ENCODE results near the gene DMXL1.

The DMXL1 gene

GRCh38 chr5:119083679-119084078 lies 12.8 kb downstream of the DMXL1 start:
- no peak for TF ChIP-seq CTCF (IDR thresholded peaks at IDR 0.05; ENCODE audit: insufficient read depth, low read depth, low read length, missing control alignments)
- DNase-seq (ENCODE audit: low read depth) = no peak

GRCh38 chr5:119088438-119088837 lies 17.6 kb downstream of the DMXL1 start:
- no peak overlapping the region for H3K4me3 ChIP-seq (ENCODE audit: low read length)
- DNase-seq (ENCODE audit: low read depth) = no peak
- TF ChIP-seq CTCF (IDR thresholded peaks at IDR 0.05; ENCODE audit: insufficient read depth, low read depth, low read length, missing control alignments) = no peak

More at GRCh38 chr5:119083679-119084078, 12.8 kb downstream of the DMXL1 start:
- H3K4me3 ChIP-seq (ENCODE audit: low read length) = no peak overlapping the region

- no peak for TF ChIP-seq CTCF (IDR thresholded peaks at IDR 0.05; ENCODE audit: insufficient read depth, low read depth, low read length, missing control alignments)
- H3K4me3 ChIP-seq (ENCODE audit: low read length) = no peak overlapping the region
- no peak for DNase-seq (ENCODE audit: low read depth)
These were observed 24.7 kb downstream of the DMXL1 start for GRCh38 chr5:119095611-119096010.

GRCh38 chr5:119105971-119106370 lies 35.1 kb downstream of the DMXL1 start:
- H3K4me3 ChIP-seq (ENCODE audit: low read length) = no peak overlapping the region
- no peak for TF ChIP-seq CTCF (IDR thresholded peaks at IDR 0.05; ENCODE audit: insufficient read depth, low read depth, low read length, missing control alignments)
- DNase-seq (ENCODE audit: low read depth) = no peak

- DNase-seq (ENCODE audit: low read depth) = no peak
- no peak overlapping the region for H3K4me3 ChIP-seq (ENCODE audit: low read length)
- TF ChIP-seq CTCF (IDR thresholded peaks at IDR 0.05; ENCODE audit: insufficient read depth, low read depth, low read length, missing control alignments) = no peak
These were observed 41.3 kb downstream of the DMXL1 start for GRCh38 chr5:119112151-119112550.

- no peak for DNase-seq (ENCODE audit: low read depth)
- no peak for TF ChIP-seq CTCF (IDR thresholded peaks at IDR 0.05; ENCODE audit: insufficient read depth, low read depth, low read length, missing control alignments)
- H3K4me3 ChIP-seq (ENCODE audit: low read length) = no peak overlapping the region
These were observed 46.4 kb downstream of the DMXL1 start for GRCh38 chr5:119117237-119117636.

- TF ChIP-seq CTCF (IDR thresholded peaks at IDR 0.05; ENCODE audit: insufficient read depth, low read depth, low read length, missing control alignments) = no peak
- DNase-seq (ENCODE audit: low read depth) = no peak
These were observed 47.1 kb downstream of the DMXL1 start for GRCh38 chr5:119118000-119118399.

More at GRCh38 chr5:119118000-119118399, 47.1 kb downstream of the DMXL1 start:
- H3K4me3 ChIP-seq (ENCODE audit: low read length) = no peak overlapping the region
